NCI-H82 treated with DMSO at 0.1 percent for 48 hours (cell line): ENCODE results near the gene DEF6.
"Not testable (repeated sequence)": the region's sequence is repeated elsewhere in the genome, so short reads cannot be mapped to it uniquely, and the experiment has no call there.

ENCODE experiments used
- DNase-seq: peaks from one replicate; lab custom pipeline; 2025; ENCODE audit not compliant: unreplicated experiment; lab: John Stamatoyannopoulos, UW

The DEF6 gene

DNA sequence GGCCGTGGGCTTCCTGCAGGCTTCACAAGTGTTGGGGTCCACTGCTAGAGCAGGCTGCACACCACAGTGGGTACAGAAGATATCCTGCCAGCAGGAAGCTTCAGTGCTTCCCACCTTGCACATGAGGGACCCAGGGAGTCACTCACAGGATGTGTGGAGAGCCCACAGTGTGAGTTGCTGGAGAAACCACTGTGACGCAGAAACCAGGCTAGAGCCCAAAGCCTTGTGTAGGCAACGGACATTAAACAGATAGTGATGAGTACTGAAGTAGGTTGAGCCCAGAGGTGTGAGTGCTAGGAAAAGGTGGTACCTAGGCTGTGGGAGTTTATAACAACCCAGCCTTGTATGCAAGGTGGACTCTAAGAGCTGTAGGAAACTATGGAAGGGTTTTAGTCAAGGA, 18.9 kb upstream of the DEF6 start:
- DNase-seq: no peak

DNA sequence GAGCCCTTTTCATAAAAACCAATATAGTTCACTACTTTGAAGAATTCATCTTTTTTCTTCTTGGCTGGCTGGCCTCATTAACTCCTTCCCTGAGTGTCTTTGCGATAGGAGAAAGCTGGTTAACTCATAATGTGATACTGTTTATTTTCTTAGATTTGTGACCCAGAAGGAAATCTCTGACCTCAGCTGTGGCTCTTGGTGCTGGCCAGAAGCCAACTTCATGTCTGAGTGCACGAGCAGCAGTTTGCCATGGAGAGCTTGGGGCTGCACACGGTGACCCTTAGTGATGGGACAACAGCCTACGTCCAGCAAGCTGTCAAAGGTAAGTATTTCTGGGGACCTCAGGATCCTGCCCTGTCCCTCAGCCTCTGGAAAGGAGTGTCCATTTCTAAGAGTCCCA, 16.7 kb upstream of the DEF6 start:
- no peak for DNase-seq

DNA sequence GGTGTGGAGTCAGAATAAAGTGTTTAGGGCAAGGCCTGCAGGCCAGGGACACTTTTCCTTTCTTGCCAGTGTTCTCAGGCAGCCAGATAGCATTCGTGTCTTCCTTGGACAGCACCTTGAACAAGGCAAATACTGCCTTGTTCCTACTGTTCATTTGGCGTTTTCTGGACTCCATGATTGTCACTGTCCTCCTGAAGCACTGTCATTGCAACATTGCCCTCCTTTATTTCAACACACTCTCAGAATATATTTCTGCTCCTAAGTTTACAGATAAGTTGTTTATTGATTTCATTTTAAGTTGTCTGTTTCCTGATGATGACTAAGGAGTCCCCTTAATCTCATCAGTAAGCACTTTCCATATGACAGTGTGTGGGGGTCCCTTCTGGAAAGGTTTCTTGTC, 15.1 kb upstream of the DEF6 start:
- DNase-seq: no peak

DNA sequence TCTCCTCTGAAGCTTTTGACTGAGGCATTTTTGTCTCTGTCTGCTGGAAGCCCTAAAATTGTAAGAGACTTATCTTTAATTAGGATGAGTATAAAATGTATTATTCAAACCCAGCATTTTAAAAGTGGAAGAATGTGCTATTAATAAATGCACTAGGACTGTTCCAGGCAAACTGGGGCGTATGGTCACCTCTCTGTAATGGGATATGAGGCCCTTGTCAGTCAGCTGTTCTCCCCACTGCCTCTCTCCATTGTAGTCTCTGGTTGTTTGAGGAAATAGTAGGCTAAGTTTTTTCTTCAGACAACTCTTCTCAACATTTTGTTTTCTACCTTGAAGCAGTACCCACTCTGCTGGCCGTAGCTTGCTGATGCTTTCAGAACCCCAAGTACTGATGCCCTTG, 14.3 kb upstream of the DEF6 start:
- DNase-seq: no peak

DNA sequence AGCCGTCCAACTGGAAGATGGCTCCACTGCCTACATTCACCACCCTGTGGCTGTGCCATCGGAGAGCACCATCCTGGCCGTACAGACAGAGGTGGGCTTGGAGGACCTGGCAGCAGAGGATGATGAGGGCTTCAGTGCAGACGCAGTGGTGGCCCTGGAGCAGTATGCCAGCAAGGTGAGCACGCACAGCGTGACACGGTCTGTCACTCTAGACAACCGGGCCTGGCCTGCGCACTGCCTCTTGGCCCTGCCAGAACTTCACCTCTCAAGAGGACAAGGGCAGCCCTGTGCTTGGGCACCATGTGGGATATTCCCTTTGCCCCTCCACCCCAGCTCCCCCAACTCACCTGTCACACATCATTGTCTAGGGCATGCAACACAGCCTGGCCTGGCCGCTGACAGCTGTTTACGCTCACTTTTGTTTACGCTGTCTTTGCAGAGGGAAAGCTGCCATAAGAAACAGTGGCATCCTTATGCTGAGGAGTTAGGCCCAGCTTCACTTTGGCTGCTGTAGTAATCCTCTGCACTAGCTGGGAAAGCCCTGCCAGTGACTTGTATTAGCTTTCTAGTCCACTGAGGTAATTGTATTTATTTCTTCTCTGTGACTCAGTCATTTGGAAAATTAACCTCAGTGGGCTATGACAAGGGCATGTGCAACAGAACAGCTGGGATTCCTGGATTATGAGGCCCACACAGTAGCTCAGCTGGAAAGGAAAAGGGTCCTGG, 9.8 kb upstream of the DEF6 start:
- no peak for DNase-seq

DNA sequence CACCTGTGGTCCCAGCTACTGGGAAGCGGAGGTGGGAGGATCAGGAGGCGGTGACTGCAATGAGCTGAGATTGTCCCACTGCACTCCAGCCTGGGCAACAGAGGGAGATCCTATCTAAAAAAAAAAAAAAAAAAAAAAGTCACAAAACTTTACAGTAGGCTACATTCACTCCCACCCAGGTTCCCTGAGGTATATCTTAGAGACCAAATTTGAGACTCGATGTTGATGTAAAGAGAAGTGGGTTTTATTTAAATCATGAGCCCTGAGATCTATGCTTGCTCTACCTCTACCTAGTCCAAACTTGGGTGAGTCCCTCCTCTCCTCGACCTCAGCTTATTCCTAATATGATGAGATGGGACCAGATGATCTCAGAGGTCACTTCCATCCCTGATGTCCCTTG, 8.8 kb upstream of the DEF6 start:
- no peak for DNase-seq

DNA sequence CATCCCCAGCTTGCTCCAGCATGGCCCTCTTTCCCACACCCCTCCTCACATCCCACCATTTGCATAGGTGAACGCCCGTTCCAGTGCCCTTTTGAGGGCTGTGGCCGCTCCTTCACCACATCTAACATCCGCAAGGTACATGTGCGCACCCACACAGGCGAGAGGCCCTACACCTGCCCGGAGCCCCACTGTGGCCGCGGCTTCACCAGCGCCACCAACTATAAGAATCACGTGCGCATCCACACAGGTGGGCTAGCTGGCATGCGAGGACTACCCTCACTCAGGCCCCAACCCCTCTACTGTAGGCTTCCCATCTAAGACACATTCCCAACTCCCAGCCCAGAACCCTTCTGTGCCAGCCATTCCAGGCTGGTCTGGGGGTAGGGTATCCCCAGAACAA, 6.1 kb upstream of the DEF6 start:
- DNase-seq: no peak

DNA sequence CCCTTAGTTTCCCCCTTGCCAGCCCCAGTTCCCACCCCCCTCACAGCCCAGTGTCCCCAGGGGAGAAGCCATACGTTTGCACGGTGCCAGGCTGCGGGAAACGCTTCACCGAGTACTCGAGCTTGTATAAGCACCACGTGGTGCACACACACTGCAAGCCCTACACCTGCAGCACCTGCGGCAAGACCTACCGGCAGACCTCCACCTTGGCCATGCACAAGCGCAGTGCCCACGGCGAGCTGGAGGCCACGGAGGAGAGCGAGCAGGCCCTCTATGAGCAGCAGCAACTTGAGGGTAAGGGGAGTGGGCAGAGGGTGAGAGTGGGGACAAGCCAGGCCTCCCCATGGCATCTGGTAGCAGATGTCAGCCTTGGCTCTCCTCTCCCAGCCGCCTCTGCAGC, 5.1 kb upstream of the DEF6 start:
- DNase-seq: no peak

DNA sequence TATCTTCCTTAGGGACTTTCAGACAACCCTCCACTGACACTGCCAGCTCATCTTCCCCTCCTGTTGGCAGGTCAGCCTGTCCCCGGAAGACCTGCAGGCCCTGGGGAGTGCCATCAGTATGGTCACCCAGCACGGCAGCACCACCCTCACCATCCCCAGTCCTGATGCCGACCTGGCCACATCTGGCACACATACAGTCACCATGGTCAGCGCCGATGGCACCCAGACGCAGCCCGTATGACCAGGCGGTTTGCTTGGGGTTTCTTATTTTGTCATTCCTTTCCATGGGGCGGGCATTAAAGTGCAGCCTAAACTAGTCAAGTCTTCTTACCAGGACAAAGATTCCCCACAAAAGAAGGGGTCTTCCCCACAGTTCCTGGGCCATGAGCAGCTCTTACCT, 3.9 kb upstream of the DEF6 start:
- DNase-seq: no peak

DNA sequence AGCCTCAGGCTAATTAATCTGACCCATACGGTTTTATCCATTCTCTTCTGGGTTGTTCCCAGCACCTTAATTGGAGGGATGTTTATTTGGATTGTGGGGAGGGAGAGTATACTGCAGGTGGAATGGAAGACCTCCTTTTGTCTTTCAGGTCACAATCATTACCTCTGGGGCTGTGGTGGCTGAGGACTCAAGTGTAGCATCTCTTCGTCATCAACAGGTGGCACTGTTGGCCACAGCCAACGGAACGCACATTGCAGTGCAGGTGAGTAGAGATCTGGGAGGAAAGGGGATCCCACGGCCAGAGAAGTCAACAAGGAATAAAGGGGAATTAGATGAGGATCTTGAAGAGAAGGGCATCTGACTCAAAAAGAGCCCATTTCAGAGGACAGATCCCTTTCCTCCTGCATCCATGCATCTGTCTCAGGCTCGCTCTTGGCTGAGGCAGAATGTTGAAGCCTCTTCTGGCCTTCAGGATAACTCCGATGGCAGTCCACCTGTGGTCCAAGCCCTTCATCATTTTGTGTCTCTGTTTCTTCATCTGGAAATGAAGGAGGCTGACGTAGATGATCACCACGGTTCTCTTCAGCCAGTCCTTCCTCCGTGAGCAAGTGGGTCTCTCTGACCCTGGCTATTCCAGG, 3.2 kb upstream of the DEF6 start:
- DNase-seq: peak; percentile 17

DNA sequence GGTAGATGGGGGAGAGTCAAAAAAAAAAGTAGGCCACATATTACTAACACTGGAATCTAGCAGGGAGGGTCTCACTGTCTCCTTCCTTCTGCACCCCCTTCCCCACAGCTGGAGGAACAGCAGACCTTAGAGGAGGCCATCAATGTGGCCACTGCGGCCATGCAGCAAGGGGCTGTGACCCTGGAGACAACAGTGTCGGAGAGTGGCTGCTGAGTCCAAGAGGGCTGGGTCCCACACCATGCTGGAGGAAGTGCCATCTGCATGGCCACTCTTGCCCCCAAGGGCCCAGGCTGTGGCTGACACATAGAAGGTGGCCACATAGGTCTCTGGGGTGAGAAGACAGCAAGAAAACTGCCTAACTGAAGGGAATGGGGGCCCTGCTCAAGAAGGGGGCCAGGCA, 2.6 kb upstream of the DEF6 start:
- no peak for DNase-seq

DNA sequence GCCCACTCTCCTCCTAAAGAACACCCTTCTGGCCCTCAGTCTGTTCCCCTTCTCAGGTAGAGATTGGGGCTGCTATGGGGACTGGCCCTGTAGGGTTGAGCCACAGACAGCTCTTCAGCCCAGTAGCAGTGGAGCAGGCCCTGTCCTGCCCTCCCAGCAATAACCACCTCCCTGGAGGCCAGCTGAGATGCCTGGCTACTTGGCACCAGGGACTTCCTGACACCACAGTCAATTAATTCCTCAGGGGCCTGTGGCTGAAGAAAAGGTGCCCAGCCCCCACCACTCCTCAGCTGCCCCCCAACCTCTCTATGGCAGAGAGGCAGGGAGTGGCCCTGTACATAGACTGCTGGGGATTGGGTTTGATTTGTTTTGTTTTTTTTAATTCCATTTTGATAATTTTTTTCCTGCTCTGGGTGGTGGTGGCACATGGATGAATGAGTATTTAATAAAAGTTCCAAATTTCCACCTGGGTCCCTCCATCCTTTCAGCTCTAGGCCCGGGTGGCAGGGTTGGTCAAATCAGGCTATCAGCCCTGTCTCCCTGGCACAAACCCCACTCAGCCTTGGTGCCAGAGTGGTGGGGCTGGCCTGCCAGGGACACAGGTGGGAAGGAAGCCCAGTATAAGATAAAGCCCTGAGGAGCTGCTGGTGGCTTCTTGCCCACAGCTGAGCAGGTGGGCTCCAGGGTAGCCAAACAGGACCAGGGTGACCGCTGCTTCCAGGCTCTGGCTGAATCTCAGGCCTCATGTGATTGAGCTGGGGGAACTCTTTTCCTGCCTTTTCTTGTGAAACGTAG, 1.9 kb upstream of the DEF6 start:
- no peak for DNase-seq

DNA sequence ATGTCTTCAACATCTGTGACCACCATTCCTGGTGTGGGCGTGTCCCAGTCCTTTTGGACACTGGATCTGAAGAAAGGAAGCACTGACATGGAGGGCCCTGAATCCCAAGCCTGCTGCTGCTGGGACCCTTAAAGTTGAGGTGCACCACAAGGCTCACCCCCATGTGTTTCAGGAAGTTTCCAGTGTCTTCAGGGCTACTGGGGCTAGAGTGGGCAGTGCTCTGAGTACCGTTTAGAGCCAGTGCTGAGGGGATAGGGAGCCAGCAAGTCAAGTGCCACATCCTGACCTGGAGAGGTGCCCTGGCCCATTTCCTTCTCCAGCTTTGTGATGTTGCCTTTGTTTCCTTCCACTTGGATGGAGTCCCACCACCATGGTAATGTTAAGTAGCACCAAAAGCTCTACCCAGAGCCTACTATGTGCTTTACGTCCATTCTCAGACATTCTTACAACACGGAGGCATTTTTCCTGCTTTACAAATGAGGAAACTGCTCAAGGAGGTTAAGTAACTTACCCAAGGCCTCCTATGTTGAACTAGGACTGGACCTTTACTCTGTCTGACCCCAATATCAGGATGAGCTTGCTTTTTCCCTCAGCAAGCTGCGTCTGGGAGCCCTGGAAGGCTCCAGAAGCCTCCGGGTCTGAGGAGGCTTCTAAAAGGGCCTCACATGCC, 552 bp upstream of the DEF6 start:
- no peak for DNase-seq

DNA sequence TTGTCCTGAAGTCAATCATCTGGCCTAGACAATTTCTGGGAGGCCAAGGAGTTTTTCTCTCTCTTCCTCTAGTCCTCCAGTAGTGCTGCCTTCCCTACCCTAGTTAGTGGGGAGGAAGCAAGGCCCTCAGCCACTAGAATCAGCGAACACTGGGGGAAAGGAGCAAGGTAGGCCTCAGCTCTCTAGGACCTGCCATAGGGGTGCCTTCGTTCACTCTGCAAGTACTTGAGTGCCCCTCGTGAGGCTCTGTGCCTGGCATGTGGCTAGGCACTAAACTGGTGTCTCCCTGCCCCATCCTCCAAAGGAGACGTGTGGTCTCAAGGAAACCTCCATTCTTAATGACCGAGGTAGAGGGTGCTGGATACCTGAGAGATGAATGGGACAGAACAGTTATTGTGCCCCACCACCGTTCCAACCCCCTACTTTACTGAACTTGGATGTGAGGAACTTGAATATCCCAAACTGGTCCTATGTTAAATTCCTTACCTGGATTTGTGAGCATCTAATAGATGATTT, 1.1 kb downstream of the DEF6 start:
- no peak for DNase-seq

DNA sequence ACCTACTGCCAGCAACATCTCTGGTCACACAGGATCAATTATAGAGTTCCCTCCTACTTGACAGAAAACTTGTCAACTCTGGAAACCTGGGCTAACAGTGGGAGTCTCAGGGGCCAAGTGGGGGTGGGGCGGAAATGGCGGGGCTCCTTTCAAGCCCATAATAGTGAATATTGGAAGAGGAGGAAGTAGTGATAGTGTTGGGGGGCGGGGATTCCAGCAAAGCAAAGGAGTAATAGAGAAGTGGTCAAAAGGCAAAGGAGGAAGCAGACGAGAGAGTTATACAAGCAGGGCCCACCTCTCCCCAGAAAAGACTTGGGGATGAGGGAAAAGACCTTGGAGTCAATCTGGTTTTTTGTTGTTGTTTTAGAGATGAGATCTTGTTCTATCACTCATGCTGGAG, 2.1 kb downstream of the DEF6 start:
- DNase-seq: no peak

DNA sequence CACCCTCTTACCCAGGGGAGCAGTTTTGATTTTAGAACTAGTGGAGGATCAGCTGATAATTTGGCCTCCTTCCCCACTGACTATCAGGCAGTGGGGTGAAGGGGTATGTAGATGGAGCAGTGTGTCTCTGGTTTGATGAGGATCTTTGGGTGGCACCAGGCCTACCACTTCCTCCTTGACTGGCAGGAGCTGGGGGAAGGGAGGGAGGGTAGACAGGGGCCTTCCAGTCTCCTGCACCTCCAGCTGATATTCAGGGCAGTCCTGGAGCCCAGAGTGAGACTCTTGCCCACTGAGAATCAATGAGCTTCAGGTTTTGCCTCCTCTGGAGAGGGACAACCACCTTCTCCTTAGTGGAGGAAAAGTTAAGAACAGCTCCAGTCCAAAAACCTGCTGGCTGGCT, 3.2 kb downstream of the DEF6 start:
- DNase-seq: no peak

DNA sequence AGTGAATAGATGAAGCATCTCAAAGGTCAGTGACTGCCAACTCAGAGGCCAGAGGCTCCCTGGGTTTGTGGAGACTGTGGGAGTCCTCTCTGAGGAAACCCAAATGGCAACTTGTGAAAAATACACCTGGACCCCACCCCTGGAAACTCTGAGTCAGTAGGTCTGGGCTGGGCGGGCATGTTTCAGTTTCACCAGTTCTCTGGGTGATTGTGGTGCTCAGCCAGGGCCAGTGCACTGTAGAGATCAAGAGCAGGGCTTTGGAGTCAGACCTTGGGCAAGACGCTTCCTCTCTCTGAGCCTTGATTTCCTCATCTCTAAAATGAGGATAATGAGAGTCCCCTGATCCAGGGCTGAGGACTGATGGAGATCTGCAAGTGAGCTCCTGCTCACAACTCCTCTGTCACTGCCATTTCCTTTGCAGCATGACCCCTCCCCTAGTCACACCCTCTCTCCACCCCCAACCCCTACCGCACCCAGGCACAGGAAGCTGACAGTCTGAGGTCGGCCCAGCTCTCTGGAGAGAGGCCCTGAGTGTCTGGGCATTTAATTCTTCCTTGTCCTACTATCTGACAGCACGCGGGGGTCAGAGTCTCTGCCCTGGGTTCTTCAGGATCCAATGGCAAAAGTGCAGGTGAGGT, 5.1 kb downstream of the DEF6 start:
- DNase-seq: no peak

DNA sequence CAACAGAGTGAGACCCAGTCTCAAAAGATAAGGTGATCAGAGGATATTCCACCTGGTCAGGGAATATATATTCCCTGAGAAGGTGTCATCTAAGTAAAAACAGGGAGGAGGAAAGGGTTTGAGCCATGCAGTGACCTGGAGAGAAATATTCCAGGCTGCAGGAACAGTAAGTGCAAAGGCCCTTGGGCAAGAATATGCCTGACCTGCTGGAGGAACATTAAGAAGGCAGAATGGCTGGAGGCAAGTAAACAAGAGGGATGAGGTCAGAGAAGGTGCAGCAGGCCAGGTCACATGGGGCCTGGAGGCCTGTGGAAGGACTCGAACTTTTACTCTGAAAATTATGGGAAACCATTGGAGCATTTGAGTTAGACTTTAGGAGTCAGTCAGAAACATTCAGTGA, 6.7 kb downstream of the DEF6 start:
- no peak for DNase-seq

DNA sequence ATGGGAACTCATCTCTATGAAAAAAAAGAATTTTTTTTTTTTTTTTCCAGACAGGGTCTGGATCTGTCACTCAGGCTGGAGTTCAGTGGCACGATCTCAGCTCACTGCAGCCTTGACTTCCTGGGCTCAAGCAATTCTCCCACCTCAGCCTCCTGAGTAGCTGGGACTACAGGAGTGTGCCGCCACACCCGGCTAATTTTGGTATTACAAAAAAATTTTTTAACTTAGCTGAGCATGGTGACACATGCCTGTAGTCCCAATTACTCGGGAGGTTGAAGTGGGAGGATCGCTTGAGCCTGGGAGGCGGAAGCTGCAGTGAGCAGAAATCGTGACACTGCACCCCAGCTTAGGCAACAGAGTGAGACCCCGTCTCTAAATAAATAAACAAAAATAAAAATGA, 7.5 kb downstream of the DEF6 start:
- DNase-seq: no peak

DNA sequence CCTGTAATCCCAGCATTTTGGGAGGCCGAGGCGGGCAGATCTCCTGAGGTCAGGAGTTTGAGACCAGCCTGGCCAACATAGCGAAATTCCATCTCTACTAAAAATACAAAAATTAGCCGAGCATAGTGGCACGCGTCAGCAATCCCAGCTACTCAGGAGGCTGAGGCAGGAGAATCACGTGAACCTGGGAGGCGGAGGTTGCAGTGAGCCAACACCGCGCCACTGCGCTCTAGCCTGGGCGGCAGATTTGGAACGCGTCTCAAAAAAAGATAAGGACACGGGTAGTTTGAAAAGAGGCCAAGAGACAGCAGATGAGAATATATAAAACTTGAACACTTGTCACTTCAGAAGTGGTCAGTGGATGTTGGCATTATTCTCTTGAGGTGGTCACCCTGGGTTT, 9.5 kb downstream of the DEF6 start:
- not testable (repeated sequence) for DNase-seq

DNA sequence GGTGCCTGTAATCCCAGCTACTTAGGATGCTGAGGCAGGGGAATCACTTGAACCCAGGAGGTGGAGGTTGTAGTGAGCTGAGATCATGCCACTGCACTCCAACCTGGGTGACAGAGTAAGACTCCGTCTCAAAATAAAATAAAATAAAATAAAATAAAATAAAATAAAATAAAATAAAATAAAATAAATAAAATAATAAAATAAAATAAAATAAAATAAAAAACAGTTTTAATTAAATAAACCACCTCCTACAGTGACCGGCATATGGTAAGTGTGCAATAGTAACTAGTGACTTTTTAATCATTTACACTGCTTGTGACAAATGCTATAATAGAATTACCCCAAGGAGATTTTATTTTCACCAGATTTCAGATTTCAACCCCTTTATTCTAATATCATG, 10.9 kb downstream of the DEF6 start:
- not testable (repeated sequence) for DNase-seq
